NB4 (cell line): ENCODE results near the gene KRTAP27-1.

Experiments used
- POLR2A ChIP-seq: IDR thresholded peaks from 2 replicates; pipeline ENCODE4 v1.6.1; 2011; ENCODE audit warnings: mild to moderate bottlenecking; ENCODE audit not compliant: insufficient read length; ENCODE audit errors: extremely low read depth
- TF ChIP-seq, protein P1 (sequence below): IDR thresholded peaks from one replicate; pipeline ENCODE4 v1.5.1; 2012; ENCODE audit warnings: low read depth, low read length

DNA sequence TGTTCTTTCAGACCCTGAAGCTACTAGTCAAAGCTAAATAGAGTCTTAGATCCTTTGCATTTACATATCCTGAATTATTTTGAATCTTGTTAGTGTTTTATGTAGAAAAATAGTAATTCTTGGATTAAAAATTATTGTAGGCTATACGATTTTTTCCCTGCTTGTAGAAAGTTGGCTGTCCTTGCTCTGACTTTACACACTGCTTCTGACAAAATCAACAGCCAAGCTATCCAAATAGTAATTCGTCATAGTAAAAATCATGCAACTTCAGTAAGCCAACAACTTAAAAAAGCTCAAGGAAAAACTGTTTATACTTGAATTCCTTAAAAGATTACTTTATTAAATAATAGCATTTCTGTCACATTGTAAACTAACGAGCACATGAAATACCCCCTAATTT, 18.4 kb upstream of the KRTAP27-1 start:
- TF ChIP-seq, protein P1, sequence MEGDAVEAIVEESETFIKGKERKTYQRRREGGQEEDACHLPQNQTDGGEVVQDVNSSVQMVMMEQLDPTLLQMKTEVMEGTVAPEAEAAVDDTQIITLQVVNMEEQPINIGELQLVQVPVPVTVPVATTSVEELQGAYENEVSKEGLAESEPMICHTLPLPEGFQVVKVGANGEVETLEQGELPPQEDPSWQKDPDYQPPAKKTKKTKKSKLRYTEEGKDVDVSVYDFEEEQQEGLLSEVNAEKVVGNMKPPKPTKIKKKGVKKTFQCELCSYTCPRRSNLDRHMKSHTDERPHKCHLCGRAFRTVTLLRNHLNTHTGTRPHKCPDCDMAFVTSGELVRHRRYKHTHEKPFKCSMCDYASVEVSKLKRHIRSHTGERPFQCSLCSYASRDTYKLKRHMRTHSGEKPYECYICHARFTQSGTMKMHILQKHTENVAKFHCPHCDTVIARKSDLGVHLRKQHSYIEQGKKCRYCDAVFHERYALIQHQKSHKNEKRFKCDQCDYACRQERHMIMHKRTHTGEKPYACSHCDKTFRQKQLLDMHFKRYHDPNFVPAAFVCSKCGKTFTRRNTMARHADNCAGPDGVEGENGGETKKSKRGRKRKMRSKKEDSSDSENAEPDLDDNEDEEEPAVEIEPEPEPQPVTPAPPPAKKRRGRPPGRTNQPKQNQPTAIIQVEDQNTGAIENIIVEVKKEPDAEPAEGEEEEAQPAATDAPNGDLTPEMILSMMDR = no peak
- no peak for TF ChIP-seq POLR2A
